ENCODE measurements around the gene PTBP3.

DNA sequence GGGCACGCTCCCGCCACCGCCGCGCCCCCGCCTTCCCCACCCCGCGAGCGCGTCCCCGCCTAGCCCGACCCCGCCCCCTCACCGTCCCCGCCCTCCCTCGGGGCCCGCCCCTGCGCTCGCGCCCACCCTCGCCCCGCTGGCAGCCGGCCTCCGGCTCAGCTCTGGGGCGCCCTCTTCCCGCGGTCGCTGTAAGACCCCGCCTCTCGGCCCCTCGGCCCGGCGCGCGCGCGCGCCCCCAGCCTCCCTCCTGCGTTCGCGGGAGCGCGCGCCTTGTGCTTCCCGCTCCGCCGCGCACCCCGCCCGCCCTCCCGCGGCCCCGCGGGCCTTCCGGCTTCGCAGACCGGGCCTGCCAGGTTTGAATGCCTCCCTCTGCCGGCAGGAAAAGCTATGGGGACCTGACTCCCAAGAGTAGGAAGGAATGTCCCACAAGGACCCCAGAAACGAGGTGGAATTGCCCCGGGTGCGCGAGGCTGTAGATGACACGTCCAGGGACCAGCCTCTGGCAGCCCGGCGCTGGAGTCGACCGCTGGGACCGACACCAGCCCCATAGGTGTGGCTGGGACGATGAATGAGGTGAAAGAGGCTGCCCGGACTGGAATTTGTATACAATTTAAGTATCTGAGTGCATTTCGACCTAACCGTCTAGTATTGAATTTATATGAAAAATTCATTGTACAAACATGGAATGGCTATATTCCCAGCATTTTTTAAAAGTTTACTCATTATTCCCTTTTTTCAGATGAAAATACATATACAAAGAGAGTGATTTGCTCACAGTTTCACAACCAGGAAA lies 416 bp upstream of the PTBP3 start:
- TF ChIP-seq, protein P1, sequence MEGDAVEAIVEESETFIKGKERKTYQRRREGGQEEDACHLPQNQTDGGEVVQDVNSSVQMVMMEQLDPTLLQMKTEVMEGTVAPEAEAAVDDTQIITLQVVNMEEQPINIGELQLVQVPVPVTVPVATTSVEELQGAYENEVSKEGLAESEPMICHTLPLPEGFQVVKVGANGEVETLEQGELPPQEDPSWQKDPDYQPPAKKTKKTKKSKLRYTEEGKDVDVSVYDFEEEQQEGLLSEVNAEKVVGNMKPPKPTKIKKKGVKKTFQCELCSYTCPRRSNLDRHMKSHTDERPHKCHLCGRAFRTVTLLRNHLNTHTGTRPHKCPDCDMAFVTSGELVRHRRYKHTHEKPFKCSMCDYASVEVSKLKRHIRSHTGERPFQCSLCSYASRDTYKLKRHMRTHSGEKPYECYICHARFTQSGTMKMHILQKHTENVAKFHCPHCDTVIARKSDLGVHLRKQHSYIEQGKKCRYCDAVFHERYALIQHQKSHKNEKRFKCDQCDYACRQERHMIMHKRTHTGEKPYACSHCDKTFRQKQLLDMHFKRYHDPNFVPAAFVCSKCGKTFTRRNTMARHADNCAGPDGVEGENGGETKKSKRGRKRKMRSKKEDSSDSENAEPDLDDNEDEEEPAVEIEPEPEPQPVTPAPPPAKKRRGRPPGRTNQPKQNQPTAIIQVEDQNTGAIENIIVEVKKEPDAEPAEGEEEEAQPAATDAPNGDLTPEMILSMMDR (conservative IDR thresholded peaks at IDR 0.05): peak; percentile 57
- no peak for TF ChIP-seq EZH2 (IDR thresholded peaks at IDR 0.05; ENCODE audit: low read depth)
